Colonic mucosa (tissue), 4 donors: ENCODE measurements around the gene TRAPPC13. TPM values are rescaled to one million over a fixed set of nuclear protein-coding genes. Genes with fewer than 3 reads are reported as not detected.

Experiments used
- DNase-seq: peaks from one replicate; pipeline ENCODE4 v3.0.0-alpha.2; 2020
- H3K27ac ChIP-seq: fragments of 200-600 bp; one replicate; pipeline ENCODE4 v1.8.0; 2021
- H3K27me3 ChIP-seq: fragments of 200-600 bp; one replicate; pipeline ENCODE4 v1.8.0; 2021
- H3K36me3 ChIP-seq: fragments of 200-600 bp; one replicate; pipeline ENCODE4 v1.8.0; 2021
- H3K4me1 ChIP-seq: fragments of 200-600 bp; one replicate; pipeline ENCODE4 v1.8.0; 2021; ENCODE audit warnings: mild to moderate bottlenecking
- H3K4me3 ChIP-seq: fragments of 200-600 bp; one replicate; pipeline ENCODE4 v1.8.0; 2021
- H3K9ac ChIP-seq, 2 donors: one replicate each; pipeline ENCODE4 v1.7.0; 2013; ENCODE audit warnings: control low read depth in 2 of 2, low read depth in 2 of 2, low read length in 2 of 2
- H3K9me3 ChIP-seq: fragments of 200-600 bp; one replicate; pipeline ENCODE4 v1.8.0; 2021
- CTCF ChIP-seq: fragments of 200-600 bp; IDR thresholded peaks from one replicate; pipeline ENCODE4 v1.8.0; 2022; ENCODE audit warnings: antibody characterized with exemption, mild to moderate bottlenecking
- intact Hi-C: fragments of 100-400 bp; cut with DNase I; formaldehyde crosslinking; loops from one replicate; pipeline ENCODE4 v1.14.1; 2022
- total RNA-seq, 2 donors: library from RNA; stranded (reverse); fragmentation: NEBNext Ultra II Directional in 1 of 2; extraction: Animal tissue kit (Norgen Biotek cat#: 25700) in 1 of 2; gene quantifications; one replicate each; pipeline ENCODE4 v1.2.1, GENCODE V29; 2021
- donor health status: healthy.
- donor health status: DM: no; HTN: no; CAD: no.
- donor health status: DM: no; HTN: no; CAD: no.

TRAPPC13 gene
- total RNA-seq, 2 donors from 2014 or later = 20.1 to 23.6 TPM

GRCh38 chr5:65630981-65631380 is 6.2 kb downstream of the TRAPPC13 start:
- H3K27me3 ChIP-seq = no peaks in the 10 kb centered on the region
- intact Hi-C loops = no loop called here

GRCh38 chr5:65640240-65640639 is 15.4 kb downstream of the TRAPPC13 start:
- Histone ChIP-seq H3K4me3 (no peak overlapping the region), H3K9ac (no peak overlapping the region), H3K4me1 (no peaks in the 10 kb centered on the region), H3K27ac (no peak overlapping the region), H3K27me3 (no peaks in the 10 kb centered on the region), H3K9me3 (no peaks in the 10 kb centered on the region), H3K36me3 (no peaks in the 10 kb centered on the region)
- TF ChIP-seq CTCF = no peak
- DNase-seq = no peak
- intact Hi-C loops = no loop called here

More at GRCh38 chr5:65630981-65631380, 6.2 kb downstream of the TRAPPC13 start:
- no peaks in the 10 kb centered on the region for H3K36me3 ChIP-seq
- H3K9me3 ChIP-seq = no peaks in the 10 kb centered on the region
- no peak for TF ChIP-seq CTCF
- peaks cover 3% of the 10 kb centered on the region for H3K4me1 ChIP-seq
- H3K9ac ChIP-seq = no peak overlapping the region
- no peak overlapping the region for H3K4me3 ChIP-seq
- no peak overlapping the region for H3K27ac ChIP-seq
- DNase-seq = no peak

GRCh38 chr5:65646938-65647337 is 22.1 kb downstream of the TRAPPC13 start:
- H3K4me1 ChIP-seq = no peaks in the 10 kb centered on the region
- no peaks in the 10 kb centered on the region for H3K36me3 ChIP-seq
- intact Hi-C loops = no loop called here
- H3K9ac ChIP-seq = no peak overlapping the region
- H3K4me3 ChIP-seq = no peak overlapping the region
- no peaks in the 10 kb centered on the region for H3K9me3 ChIP-seq
- no peak overlapping the region for H3K27ac ChIP-seq
- H3K27me3 ChIP-seq = no peaks in the 10 kb centered on the region
- TF ChIP-seq CTCF = no peak
- DNase-seq = no peak

GRCh38 chr5:65647941-65648340 is 23.1 kb downstream of the TRAPPC13 start:
- Histone ChIP-seq H3K9me3 (no peaks in the 10 kb centered on the region), H3K27ac (no peak overlapping the region), H3K4me3 (no peak overlapping the region), H3K9ac (no peak overlapping the region), H3K4me1 (no peaks in the 10 kb centered on the region), H3K36me3 (no peaks in the 10 kb centered on the region), H3K27me3 (no peaks in the 10 kb centered on the region)
- DNase-seq = no peak
- intact Hi-C loops = no loop called here
- no peak for TF ChIP-seq CTCF

- Histone ChIP-seq H3K4me1 (no peaks in the 10 kb centered on the region), H3K9me3 (no peaks in the 10 kb centered on the region), H3K36me3 (no peaks in the 10 kb centered on the region), H3K9ac (no peak overlapping the region), H3K4me3 (no peak overlapping the region), H3K27ac (no peak overlapping the region), H3K27me3 (no peaks in the 10 kb centered on the region)
- no peak for TF ChIP-seq CTCF
- peak; percentile 71 for DNase-seq
- intact Hi-C loops = no loop called here
Observed at GRCh38 chr5:65651144-65651543, 26.3 kb downstream of the TRAPPC13 start.

- intact Hi-C loops = no loop called here
- H3K27me3 ChIP-seq = no peaks in the 10 kb centered on the region
Observed at GRCh38 chr5:65654713-65655112, 29.9 kb downstream of the TRAPPC13 start.

More at GRCh38 chr5:65654713-65655112, 29.9 kb downstream of the TRAPPC13 start:
- no peak for DNase-seq
- no peaks in the 10 kb centered on the region for H3K9me3 ChIP-seq
- H3K4me1 ChIP-seq = no peaks in the 10 kb centered on the region
- H3K9ac ChIP-seq = no peak overlapping the region
- no peak for TF ChIP-seq CTCF
- H3K27ac ChIP-seq = no peak overlapping the region
- no peaks in the 10 kb centered on the region for H3K36me3 ChIP-seq
- H3K4me3 ChIP-seq = no peak overlapping the region
